ENCODE results near the gene NMRK1. TPM values are rescaled to one million over a fixed set of nuclear protein-coding genes. Genes with fewer than 3 reads are reported as not detected.

The NMRK1 gene
- total and polyA plus RNA-seq, 4 donors = 13.8 to 26.2 (median 14.5) TPM

GRCh38 chr9:75019022-75019421, 68.9 kb downstream of the NMRK1 start:
- H3K4me1 ChIP-seq (ENCODE audit: control insufficient read depth, insufficient read depth, low read length) = no peaks in the 10 kb centered on the region
- 89% methylated on average over 1 of the region's 5 CpGs for WGBS (ENCODE audit: insufficient coverage)
- no peak overlapping the region for H3K4me3 ChIP-seq (ENCODE audit: low read depth, low read length)
- no peaks in the 10 kb centered on the region for H3K36me3 ChIP-seq (ENCODE audit: control insufficient read depth, insufficient read depth, low read length)
- no peaks in the 10 kb centered on the region for H3K9me3 ChIP-seq (ENCODE audit: control insufficient read depth, insufficient read depth, low read length)
- no peak overlapping the region for H3K27ac ChIP-seq (ENCODE audit: low read depth, low read length)
- H3K27me3 ChIP-seq (ENCODE audit: control insufficient read depth, insufficient read depth, low read length) = no peaks in the 10 kb centered on the region
- DNase-seq (ENCODE audit: low read depth in 4 of 6, low spot score in 6 of 6) = no peak

GRCh38 chr9:75017378-75017777, 70.6 kb downstream of the NMRK1 start:
- no CpG with 5 or more reads among the region's 3 CpGs for WGBS (ENCODE audit: insufficient coverage)
- Histone ChIP-seq H3K27me3 (ENCODE audit: control insufficient read depth, insufficient read depth, low read length) (no peaks in the 10 kb centered on the region), H3K9me3 (ENCODE audit: control insufficient read depth, insufficient read depth, low read length) (no peaks in the 10 kb centered on the region), H3K4me1 (ENCODE audit: control insufficient read depth, insufficient read depth, low read length) (no peaks in the 10 kb centered on the region), H3K27ac (ENCODE audit: low read depth, low read length) (no peak overlapping the region), H3K4me3 (ENCODE audit: low read depth, low read length) (no peak overlapping the region), H3K36me3 (ENCODE audit: control insufficient read depth, insufficient read depth, low read length) (no peaks in the 10 kb centered on the region)
- no peak for DNase-seq (ENCODE audit: low read depth in 4 of 6, low spot score in 6 of 6)

GRCh38 chr9:75013735-75014134, 74.2 kb downstream of the NMRK1 start:
- Histone ChIP-seq H3K36me3 (ENCODE audit: control insufficient read depth, insufficient read depth, low read length) (no peaks in the 10 kb centered on the region), H3K27me3 (ENCODE audit: control insufficient read depth, insufficient read depth, low read length) (no peaks in the 10 kb centered on the region), H3K9me3 (ENCODE audit: control insufficient read depth, insufficient read depth, low read length) (no peaks in the 10 kb centered on the region), H3K4me1 (ENCODE audit: control insufficient read depth, insufficient read depth, low read length) (no peaks in the 10 kb centered on the region), H3K4me3 (ENCODE audit: low read depth, low read length) (no peak overlapping the region), H3K27ac (ENCODE audit: low read depth, low read length) (no peak overlapping the region)
- no peak for DNase-seq (ENCODE audit: low read depth in 4 of 6, low spot score in 6 of 6)
- no CpG with 5 or more reads among the region's 2 CpGs for WGBS (ENCODE audit: insufficient coverage)

Small RNA genes lying within 50 kb of the gene (small RNA-seq; reads per million reads assigned to genes)
- not detected for gene RF02271 (ENCODE audit: low replicate concordance)

Other genes starting within 250 kb of the NMRK1 start
- gene TRPM6, start 200.2 kb downstream of the NMRK1 start, total RNA-seq = 1 to 10 TPM; 1.9 to 2.2 TPM
- gene TRPM6, start 200.2 kb downstream of the NMRK1 start, polyA plus RNA-seq (ENCODE audit: insufficient read length in 2 of 2) = 1 to 10 TPM in 1 of 2 donors, under 1 TPM in 1; 0.76 to 1.0 TPM
- 1 to 10 TPM; 4.6 to 8.2 TPM for gene C9orf40, start 135.2 kb downstream of the NMRK1 start, total RNA-seq
- 10 to 100 TPM; 15.1 to 19.4 TPM for gene C9orf40, start 135.2 kb downstream of the NMRK1 start, polyA plus RNA-seq (ENCODE audit: insufficient read length in 2 of 2)
- gene CARNMT1, start 59.9 kb downstream of the NMRK1 start, total RNA-seq = 10 to 100 TPM; 17.0 to 26.4 TPM
- gene CARNMT1, start 59.9 kb downstream of the NMRK1 start, polyA plus RNA-seq (ENCODE audit: insufficient read length in 2 of 2) = 10 to 100 TPM in 1 of 2 donors, 1 to 10 TPM in 1; 9.1 to 11.3 TPM
- 10 to 100 TPM; 33.8 to 36.3 TPM for gene OSTF1, start 359 bp upstream of the NMRK1 start, total RNA-seq
- 10 to 100 TPM; 27.5 to 28.3 TPM for gene OSTF1, start 359 bp upstream of the NMRK1 start, polyA plus RNA-seq (ENCODE audit: insufficient read length in 2 of 2)

Measured in spinal cord (tissue), 10 donors.